DLD1 (cell line): Measurements from ENCODE around the gene ZNF239.
"Not testable (repeated sequence)": the region's sequence is repeated elsewhere in the genome, so short reads cannot be mapped to it uniquely, and the experiment has no call there.

Source experiments
- in situ Hi-C: cut with HindIII; loops from 2 replicates; pipeline ENCODE4 v1.10.0; 2017; ENCODE audit warnings: low sequenced_read_pairs

Gene ZNF239

DNA sequence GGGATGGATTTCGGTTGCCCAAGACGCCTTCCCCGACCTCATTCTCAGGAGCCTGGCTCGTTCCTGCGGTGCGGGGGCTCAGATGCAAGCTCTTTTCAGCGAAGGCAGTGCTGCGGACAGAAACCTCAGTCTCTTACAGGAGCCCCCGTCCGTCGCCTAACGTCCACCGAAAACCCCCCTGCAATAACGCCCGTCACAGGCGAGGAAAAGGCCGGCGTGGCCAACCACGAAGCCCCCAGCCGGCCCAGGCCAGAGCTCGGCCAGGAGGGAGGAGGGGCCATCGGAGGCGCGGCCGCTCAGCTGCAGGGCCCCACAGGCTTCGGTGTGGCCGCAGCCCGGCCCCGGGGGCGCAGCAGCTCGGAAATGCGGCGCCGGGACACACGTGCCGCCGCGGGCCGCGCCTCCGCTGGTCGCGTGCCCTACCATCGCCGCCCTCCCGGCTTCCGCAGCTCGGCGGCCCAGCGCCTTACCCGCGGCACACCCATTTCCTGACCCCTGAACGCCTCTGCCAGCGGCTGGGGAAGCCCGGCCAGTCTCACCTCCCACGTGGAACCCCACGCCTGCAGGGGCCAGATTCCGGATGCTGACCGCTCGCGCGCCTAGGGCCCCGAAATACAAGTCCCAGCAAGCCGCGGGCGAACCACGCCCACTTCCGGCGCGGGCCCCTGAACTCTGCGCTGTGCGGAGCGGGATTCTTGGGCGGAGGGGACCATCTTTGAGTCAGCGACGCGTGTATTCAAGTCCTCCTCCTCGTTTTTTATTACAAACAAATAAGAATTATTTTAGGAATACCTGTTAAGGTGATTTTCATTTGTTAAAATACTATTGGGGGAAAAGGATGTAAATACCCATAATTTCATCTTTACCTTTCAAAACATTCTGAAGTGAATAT lies at the start of gene ZNF239:
Gene ZNF239, minus strand, starts transcription at position 616 of the 892 bp plus-strand sequence. CDS start 16,537 bp downstream, outside the sequence.
- in situ Hi-C loops: no loop called here

DNA sequence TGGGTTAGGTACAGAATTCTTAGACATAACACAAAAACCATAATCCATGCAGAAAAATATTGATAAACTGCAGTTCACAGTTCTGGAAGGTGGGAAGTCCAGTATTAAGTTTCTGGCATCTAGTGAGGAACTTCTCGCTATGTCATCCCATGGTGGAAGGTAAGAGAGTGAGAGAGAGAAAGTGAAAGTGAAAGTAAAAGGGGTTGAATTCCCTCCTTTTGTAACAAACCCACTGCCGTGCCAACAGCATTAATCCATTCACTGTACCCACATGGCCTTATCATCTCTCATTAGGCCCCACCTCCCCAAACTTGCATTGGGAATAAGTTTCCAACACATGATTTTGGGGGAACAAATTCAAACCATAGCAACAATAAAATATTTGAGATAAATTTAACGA lies 48.9 kb upstream of the ZNF239 start:
- in situ Hi-C loops: no loop called here

DNA sequence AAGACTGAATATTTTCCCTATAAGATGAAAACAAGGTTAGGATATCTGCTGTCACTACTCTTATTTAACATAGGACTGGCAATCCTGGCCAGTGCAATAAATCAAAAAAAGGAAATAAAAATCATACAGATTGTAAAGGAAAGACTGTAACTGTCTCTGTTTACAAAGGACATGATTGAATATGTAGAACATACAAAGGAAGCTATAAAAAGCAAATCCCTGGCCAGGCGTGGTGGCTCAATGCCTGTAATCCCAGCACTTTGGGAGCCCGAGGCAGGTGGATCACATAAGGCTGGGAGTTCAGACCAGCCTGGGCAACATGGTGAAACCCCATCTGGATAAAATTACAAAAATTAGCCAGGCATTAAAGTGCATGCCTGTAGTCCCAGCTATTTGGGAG lies 47.6 kb upstream of the ZNF239 start:
- in situ Hi-C loops: no loop called here

DNA sequence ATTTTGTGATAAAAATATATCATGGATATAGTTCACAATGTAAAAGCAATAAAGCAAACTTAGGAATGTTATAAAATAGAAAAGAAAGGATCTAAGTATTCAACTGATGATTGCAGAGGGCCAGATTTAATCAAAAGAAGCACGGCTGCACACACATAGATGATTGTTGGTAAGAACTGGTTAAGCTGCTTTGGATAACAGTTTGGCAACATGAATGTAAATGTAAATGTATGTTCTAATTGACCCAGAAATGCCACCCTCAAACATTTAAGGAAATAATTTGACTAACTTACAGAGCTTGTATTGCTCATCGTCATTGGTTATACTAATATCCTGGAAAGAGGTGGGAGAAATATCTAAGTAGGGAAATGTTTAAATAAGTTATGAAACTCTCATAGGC lies 45.0 kb upstream of the ZNF239 start:
- in situ Hi-C loops: no loop called here

DNA sequence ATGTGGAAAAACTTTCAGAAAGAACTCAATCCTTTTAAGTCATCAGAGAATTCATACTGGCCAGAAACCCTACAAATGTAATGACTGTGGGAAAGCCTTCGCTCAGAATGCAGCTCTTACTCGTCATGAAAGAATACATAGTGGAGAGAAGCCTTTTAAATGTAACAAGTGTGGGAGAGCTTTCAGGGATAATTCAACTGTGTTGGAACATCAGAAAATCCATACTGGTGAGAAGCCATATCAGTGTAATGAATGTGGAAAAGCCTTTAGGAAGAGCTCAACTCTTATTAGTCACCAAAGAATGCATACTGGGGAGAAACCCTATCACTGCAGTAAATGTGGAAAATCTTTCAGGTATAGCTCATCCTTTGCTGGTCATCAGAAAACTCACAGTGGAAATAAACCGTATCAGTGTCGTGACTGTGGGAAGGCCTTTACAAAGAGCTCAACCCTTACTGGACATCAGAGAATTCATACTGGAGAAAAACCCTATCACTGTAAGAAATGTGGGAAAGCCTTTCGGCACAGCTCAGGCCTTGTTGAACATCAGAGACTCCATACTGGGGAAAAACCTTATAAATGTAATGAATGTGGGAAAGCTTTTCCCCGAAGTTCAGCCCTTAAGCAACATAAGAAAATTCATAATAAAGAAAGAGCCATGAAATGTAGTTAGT lies 42.4 kb upstream of the ZNF239 start:
- in situ Hi-C loops: no loop called here

DNA sequence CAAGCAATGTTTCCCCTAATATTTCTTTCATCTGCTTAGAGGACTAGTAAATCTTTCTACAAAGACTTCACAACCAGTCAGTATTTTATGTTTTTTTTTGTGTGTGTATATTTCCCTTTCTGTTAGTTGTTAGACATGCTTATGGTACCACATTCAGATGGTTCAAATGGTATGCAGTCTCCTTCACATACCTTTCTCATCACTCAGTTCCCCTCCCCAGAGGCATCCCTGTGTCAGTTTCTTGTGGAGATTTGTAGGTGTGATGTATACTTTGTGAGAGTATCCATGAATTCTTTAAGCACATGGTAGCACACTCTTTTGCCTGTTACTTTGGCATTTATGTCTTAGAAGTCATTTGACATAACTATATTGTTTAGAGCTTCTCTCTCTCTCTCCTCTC lies 36.2 kb upstream of the ZNF239 start:
- in situ Hi-C loops: no loop called here

DNA sequence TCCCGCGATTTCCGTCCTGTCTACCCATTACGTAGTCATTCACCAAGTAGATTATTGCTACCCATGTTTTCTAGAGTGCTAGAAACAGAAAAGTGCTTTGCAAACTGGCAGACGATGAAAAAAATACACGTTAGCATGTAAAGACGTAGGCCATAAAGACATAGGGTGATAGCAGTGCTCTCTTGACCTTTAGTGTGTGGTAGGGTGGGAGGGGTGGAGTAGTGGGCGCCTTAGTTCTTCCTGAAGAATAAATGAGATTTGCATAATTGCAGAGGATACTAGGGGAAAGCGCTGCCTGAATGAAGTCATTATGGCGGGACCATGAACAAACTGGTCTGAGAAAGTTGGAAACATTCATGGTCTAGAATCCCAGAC lies 32.8 kb upstream of the ZNF239 start:
- in situ Hi-C loops: no loop called here

DNA sequence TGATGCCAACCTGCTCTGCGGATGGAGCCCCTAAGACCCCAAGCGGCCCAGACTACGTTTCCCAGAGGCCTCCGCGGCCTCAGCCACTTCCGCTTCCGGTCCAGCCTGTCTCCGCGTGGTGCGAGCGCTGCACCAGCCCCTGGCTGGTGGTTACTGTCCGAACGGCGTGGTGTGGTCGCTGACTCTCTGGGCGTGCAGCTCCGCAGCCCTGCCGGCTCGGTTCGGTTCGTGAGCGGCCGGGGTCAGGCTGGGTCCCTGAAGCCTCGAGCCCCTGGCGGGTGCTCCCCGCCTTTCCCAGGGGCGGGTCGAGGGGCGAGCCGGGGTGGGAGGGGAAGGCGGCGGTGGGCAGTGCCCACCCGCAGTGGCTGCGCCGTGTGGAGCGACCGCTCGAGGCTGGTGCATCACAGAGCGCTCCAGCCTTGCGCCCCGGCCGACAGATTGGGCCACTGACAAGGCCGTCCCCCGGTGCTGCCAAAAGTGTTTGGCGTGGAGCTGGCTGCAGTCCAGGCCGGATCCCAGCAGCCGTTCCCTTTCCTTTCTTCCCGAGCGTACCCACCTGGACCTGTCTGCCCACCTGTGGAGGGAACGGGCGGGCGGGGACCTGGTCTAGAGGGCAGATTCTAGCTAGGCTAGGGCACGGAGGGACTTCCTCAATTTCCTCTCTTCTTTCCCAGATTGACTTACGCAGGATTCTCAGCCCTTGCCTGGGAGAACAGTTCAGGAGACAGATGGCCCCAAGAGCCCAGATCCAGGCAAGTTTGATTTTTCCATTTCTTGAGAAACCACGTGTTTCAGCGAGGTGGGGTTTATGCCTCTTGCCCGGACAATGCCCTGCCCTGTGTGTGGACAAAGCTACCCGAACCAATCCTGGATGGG lies 32.1 kb upstream of the ZNF239 start, which contains the start of gene ZNF485:
Gene ZNF485, plus strand, starts transcription at position 116 of the 876 bp plus-strand sequence. Its CDS starts 613 bp downstream, at position 729.
- in situ Hi-C loops: no loop called here

DNA sequence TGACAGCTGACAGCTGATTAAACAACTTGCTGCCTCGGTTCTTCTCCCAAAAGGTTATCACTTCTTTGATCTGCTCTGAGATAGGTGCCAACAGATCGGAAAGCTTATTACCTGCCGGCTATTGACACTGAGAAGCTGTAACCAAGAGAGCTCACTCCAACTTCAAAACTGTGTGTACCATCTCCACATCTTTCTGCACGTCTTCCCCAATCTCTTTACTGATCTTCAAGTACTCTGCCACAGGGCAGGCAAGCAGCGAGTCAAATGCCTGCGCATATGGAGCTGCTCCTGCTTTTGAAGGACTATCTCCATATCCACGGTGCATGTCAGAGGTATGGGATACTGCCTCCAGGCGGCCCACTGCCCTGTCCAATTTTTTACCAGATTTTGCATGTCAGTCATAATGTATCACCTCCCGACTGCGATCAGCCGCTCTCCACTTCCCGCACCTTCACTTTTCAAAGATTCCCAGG lies 31.5 kb upstream of the ZNF239 start:
- in situ Hi-C loops: no loop called here

DNA sequence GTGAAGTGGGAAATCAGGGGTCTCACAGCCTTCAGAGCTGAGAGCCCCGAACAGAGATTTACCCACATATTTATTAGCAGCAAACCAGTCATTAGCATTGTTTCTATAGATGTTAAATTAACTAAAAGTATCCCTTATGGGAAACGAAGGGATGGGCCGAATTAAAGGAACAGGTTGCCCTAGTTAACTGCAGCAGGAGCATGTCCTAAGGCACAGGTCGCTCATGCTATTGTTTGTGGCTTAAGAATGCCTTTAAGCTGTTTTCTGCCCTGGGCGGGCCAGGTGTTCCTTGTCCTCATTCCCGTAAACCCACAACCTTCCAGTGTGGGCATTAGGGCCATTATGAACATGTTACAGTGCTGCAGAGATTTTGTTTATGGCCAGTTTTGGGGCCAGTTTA lies 27.2 kb upstream of the ZNF239 start:
- in situ Hi-C loops: not testable (repeated sequence)

DNA sequence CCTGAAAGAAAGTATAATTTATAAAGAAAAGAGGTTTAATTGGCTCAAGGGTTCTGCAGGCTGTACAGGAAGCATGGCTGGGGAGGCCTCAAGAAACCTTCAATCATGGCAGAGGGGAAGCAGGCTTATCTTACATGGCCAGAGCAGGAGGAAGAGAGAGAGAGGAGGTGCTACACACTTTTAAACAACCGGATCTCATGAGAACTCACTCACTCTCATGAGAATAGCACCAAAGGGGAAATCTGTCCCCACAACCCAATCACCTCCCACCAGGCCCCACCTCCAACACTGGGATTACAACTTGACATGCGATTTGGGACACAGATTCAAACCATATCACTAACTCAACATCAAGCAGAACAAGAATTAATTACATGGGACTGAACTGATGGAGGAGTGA lies 24.9 kb upstream of the ZNF239 start:
- in situ Hi-C loops: no loop called here

DNA sequence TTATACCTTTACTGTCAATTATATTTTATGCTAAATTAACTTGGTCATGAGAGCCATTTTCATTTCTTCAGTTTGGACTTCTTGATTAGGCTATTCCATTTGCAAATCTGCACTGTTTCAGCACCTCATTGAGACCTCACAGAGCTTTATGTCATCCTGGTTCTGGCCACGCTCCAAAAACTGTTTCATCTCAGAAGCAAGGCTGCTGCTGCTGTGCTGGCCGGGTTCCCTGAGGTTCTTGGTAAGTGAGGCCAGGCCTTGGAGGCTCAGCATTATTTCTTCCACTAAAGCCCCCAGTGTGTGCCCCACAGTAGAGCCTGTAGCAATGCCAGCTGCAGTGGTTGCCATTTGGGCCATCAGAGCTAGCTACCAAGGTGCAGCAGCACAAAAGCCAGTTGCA lies 24.0 kb upstream of the ZNF239 start:
- in situ Hi-C loops: no loop called here

DNA sequence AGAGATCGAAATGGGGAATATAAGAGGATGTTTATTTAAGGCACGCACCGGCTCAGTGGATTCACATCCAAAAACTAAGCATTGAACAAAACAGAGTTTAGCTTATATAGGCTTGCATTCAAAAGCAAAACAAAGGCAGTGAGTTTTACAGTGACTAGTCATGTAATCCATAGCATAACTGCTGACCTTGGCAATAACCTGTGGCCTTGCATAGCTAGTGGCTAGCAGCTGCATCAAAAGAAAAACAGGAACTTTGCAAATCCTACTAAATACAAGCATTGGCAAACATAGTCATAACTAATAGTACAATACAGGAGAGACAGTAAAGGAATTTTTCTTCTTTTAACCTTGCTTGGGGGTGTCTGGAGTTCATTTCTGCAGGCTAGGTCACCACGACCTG lies 22.1 kb upstream of the ZNF239 start:
- in situ Hi-C loops: no loop called here

DNA sequence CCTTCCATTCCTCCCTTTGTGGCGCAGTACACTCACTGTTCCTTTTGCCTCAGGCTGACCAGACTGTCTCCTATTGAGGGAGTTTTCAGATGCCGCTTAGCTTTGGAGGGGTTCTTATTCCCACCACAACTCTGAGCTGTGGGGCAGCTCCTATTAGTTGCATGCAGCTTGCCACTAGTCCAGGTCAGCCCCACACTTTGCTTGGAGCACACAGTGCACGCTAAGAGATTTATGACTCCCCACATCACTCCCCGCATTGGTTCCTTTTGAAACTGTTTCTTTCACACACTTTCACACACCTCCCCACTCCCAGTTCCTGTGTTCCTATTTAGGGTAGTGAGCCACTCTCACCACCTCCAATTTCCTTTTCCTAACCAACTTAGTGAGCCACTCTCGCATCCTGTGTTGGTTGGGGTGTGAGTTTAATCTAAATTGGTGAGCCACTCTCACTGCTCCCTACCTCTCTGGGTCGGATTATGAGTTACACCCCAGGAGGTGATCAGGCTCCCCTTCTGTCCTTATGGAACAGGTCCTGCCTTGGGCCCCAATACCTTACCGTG lies 21.4 kb upstream of the ZNF239 start:
- in situ Hi-C loops: no loop called here

DNA sequence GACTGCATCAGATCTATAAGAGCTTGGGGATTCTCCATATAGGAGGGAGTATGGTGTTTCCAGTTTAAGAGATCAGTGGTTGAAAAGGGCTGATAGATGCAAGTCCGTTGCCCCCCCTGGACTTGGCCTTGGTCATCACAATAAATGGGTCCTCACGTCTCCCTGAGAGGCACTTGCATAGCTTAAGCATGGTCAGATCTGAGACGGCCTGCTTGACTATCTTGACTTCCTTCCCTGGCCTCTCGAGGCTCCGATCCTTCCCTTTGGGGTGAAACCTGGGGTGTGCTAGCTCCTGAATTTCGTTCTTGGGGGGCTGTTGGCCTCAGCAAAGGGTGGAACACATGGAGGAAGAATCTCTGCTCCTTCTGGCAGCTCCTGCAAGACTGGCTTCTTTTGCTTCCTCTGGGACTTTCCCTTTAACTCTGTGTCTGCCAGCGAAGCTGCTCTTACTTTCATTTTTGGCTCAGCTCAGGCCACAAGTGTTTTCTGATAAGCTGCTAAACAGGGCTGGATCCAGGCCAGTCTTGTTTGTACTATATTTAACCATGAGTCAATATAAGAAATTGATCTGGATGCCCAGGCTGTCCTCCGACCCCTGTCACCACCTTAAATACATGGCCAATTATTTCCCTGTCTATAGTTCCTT lies 20.7 kb upstream of the ZNF239 start:
- in situ Hi-C loops: no loop called here

DNA sequence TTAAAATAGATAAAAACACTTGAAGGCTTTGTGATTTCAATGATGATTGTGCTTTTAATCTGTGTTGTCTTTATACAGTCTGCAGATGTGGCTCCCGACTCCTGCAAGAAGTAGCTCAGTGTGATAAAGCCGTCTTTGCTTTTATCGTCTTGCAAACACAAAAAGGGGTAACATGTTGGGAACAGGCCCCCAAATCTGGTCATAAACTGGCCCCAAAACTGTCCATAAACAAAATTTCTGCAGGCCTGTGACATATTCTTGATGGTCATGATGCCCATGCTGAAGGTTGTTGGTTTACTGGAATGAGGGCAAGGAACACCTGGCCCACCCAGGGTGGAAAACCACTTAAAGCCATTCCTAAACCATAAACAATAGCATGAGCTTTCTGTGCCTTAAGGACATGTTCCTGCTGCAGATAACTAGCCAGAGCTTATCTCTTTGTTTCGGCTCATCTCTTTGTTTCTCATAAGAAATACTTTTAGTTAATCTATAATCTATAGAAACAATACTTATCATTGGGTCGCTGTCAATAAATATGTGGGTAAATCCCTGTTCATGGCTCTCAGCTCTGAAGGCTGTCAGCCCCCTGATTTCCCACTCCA lies 17.0 kb upstream of the ZNF239 start:
- in situ Hi-C loops: no loop called here

DNA sequence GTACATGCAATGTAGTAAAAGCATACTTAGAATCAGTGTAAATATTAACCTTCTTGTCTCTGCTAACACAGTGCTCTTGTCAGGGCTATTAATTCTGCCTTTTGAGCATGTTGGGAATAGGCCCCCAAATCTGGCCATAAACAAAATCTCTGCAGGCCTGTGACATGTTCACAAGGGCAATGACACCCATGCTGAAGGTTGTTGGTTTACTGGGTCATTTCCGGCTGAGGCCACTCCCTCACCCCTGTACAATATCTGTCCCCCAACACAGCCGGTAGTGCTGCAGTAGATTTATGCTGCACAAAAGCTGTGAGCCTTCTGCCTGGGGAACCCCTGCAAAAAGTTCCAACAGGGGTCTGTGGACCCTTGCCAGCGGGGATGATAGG lies 12.3 kb upstream of the ZNF239 start:
- in situ Hi-C loops: not testable (repeated sequence)

DNA sequence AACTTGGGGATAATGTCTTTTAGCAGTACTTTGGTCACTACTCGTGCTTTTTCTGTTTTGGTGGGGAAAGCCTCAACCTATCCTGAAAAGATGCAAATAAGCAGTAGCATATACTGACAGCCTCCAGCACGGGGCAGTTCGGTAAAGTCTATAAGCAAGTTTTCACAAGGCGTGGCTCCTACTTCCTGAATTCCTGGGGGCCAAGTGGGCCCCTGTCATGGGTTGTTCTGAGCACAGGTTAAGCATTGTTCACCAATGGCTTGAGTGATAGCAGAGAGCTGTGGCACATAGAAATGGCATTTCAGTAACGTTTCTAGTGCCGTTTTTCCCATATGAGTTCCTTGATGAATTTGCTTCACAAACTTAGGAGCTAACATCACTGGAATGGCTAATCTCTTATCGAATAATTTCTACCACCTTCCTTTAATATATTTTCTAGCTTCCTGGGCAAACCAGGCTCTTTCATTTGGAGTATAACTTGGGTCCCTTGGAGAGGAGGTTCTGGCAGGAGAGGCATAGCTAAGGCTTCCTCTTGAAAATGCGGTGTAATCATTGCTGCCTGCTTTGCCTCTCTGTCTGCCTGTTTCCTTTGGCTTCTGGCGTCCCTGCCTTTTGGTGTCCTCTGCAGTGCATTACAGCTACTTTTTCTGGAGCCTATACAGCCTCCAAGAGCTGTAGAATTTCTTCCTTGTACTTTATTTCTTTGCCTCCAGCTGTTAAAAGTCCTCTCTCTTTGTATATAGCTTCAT lies 11.7 kb upstream of the ZNF239 start:
- in situ Hi-C loops: no loop called here

DNA sequence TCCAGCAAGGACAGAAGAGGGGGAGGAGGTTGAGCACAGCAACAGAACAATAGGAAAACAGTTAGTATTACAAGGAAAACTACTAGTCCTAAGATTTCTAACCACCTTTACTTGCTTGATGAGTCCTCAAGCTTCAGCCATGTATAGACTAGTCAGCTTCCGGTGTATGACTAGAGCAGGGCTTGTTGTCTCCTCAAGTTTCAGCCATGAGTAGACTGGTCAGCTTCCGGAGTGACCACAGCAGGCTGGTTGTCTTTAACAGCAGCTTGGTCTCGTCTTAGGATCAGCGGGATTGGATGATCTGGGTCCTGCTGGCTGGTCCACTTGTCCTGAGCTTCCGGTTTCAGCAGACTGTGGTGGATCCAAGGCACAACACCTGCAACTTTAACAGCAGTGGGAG lies 10.6 kb upstream of the ZNF239 start:
- in situ Hi-C loops: no loop called here
